ENCODE results near the gene HAP1. TPM values are rescaled to one million over a fixed set of nuclear protein-coding genes. Genes with fewer than 3 reads are reported as not detected.
A peak's percentile ranks its signal among the peaks of the same experiment; 100 is the strongest.

Gene HAP1
- total RNA-seq, 4 donors from 2014 or later: 0.19 TPM; not detected in 3

DNA sequence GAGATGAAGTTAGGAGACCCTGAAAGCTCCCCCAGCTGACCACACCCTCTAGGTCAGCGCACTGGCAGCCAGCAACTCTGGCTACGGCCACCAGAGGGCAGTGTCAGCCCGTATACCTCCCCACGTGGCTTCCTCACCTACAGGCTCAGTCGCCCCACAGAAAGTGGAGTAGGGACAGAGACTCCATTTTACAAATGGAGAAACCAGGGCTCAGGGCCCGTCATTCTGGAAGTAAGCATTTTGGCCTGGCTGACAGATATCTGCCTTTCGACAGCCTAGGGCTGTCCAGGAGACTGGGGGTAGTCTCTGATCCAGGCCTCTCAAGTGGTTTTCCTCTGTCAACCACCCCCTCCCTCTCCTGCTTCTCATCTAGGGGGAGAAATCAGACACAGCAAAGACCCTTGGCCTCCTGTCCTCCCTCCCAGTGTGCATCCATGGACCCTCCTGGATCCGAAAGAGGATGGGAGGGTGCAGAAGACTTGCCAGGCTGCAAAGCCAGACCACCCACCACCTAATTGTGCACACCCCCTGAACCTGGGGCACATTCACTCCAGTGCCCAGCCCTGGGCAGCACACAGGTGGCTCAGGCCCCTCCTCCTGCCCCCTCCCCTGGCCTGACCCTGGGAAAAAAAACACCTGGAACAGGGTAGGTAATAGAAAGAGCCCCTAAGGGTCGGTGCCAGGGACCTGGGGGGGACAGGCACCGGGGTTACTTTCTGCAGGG lies 3.8 kb upstream of the HAP1 start:
- intact Hi-C loops (cut with DNase I): loop anchor here (1.0 to 5.0 kb wide), 2 partner anchors 63 to 149 kb away; no protein-coding TSS in a partner anchor
- H3K27ac ChIP-seq (replicated peaks in 1 of 4): no peak overlapping the region
- no peaks in the 10 kb centered on the region for H3K9me3 ChIP-seq
- TF ChIP-seq POLR2A (IDR thresholded peaks at IDR 0.05; ENCODE audit: low read depth): no peak
- TF ChIP-seq CTCF (IDR thresholded peaks at IDR 0.05): peak; percentile 97 to 99 (median 99)
- no peak for TF ChIP-seq EP300 (IDR thresholded peaks at IDR 0.05)
- peak in 1 of 2 donors; percentile 46 for TF ChIP-seq POLR2AphosphoS5 (IDR thresholded peaks at IDR 0.05)
- H3K4me1 ChIP-seq: peaks cover 18 to 28% (median 21%) of the 10 kb centered on the region in 4 donors
- peak; percentile 94 for DNase-seq (ENCODE audit: extremely low spot score)
- H3K27me3 ChIP-seq: peaks cover 11 to 59% (median 39%) of the 10 kb centered on the region in 4 donors
- 12% methylated on average over 8 of the region's 10 CpGs for WGBS
- H3K4me3 ChIP-seq: no peak overlapping the region
- H3K36me3 ChIP-seq: no peaks in the 10 kb centered on the region

GRCh38 chr17:41737680-41738023 lies 3.2 kb upstream of the HAP1 start:
- Histone ChIP-seq H3K27me3 (peaks cover 11 to 64% (median 40%) of the 10 kb centered on the region in 4 donors), H3K36me3 (no peaks in the 10 kb centered on the region), H3K4me1 (peaks cover 18 to 28% (median 21%) of the 10 kb centered on the region in 4 donors), H3K27ac (replicated peaks in 1 of 4) (no peak overlapping the region), H3K9me3 (no peaks in the 10 kb centered on the region), H3K4me3 (no peak overlapping the region)
- TF ChIP-seq POLR2A (IDR thresholded peaks at IDR 0.05; ENCODE audit: low read depth): no peak
- TF ChIP-seq EP300 (IDR thresholded peaks at IDR 0.05): no peak
- no peak for TF ChIP-seq POLR2AphosphoS5 (IDR thresholded peaks at IDR 0.05)
- no peak for TF ChIP-seq CTCF (IDR thresholded peaks at IDR 0.05)
- intact Hi-C loops (cut with DNase I): loop anchor here (1.0 to 5.0 kb wide), 2 partner anchors 64 to 150 kb away; no protein-coding TSS in a partner anchor
- WGBS: 68% methylated on average over 4 of the region's 5 CpGs
- no peak for DNase-seq (ENCODE audit: extremely low spot score)

- 75% methylated on average over 17 of the region's 17 CpGs for WGBS
- no peak for DNase-seq (ENCODE audit: extremely low spot score)
- H3K4me3 ChIP-seq: no peak overlapping the region
- intact Hi-C loops (cut with DNase I): loop anchor here (5.0 kb wide), 1 partner anchor 150 kb away; no protein-coding TSS in a partner anchor
- peaks cover 11 to 70% (median 42%) of the 10 kb centered on the region in 4 donors for H3K27me3 ChIP-seq
- peaks cover 18 to 28% (median 21%) of the 10 kb centered on the region in 4 donors for H3K4me1 ChIP-seq
- TF ChIP-seq CTCF (IDR thresholded peaks at IDR 0.05) (no peak), POLR2A (IDR thresholded peaks at IDR 0.05; ENCODE audit: low read depth) (no peak), EP300 (IDR thresholded peaks at IDR 0.05) (no peak), POLR2AphosphoS5 (IDR thresholded peaks at IDR 0.05) (no peak)
- no peak overlapping the region for H3K27ac ChIP-seq (replicated peaks in 1 of 4)
- H3K9me3 ChIP-seq: no peaks in the 10 kb centered on the region
- H3K36me3 ChIP-seq: no peaks in the 10 kb centered on the region
Measured at GRCh38 chr17:41736983-41737679, 2.7 kb upstream of the HAP1 start.

- TF ChIP-seq POLR2AphosphoS5 (IDR thresholded peaks at IDR 0.05) (no peak), POLR2A (IDR thresholded peaks at IDR 0.05; ENCODE audit: low read depth) (no peak), EP300 (IDR thresholded peaks at IDR 0.05) (no peak), CTCF (IDR thresholded peaks at IDR 0.05) (no peak)
- intact Hi-C loops (cut with DNase I): loop anchor here (5.0 kb wide), 1 partner anchor 152 kb away; no protein-coding TSS in a partner anchor
- no peak overlapping the region for H3K4me3 ChIP-seq
- WGBS: 95% methylated on average over 4 of the region's 4 CpGs
- no peaks in the 10 kb centered on the region for H3K9me3 ChIP-seq
- no peak overlapping the region for H3K27ac ChIP-seq (replicated peaks in 1 of 4)
- no peak for DNase-seq (ENCODE audit: extremely low spot score)
- H3K27me3 ChIP-seq: peaks cover 11 to 81% (median 42%) of the 10 kb centered on the region in 4 donors
- no peaks in the 10 kb centered on the region for H3K36me3 ChIP-seq
- H3K4me1 ChIP-seq: peaks cover 18 to 28% (median 21%) of the 10 kb centered on the region in 4 donors
Measured at GRCh38 chr17:41735744-41736143, 1.3 kb upstream of the HAP1 start.
